Keratinocyte (primary cell): ENCODE results near the gene DENND2C. TPM values are rescaled to one million over a fixed set of nuclear protein-coding genes. Genes with fewer than 3 reads are reported as not detected.

Experiments used
- DNase-seq: peaks from one replicate; pipeline ENCODE4 v3.0.0-alpha.2; 2011; ENCODE audit warnings: low read depth, missing footprints, low spot score
- FAIRE-seq: peaks from 2 replicates; lab custom pipeline; 2011; peaks lifted over from hg19 to GRCh38; lab: Jason Lieb, UNC
- H2AFZ ChIP-seq: 2 replicates; pipeline ENCODE4 v1.6.0; 2012; ENCODE audit warnings: low read length, control low read depth, inconsistent platforms; ENCODE audit not compliant: control insufficient read depth
- H3K27ac ChIP-seq: 2 replicates; pipeline ENCODE4 v1.5.1; 2011; ENCODE audit warnings: low read length; ENCODE audit not compliant: control insufficient read depth, insufficient read depth
- H3K27me3 ChIP-seq: 3 replicates; pipeline ENCODE4 v1.6.0; 2011; ENCODE audit warnings: low read length; ENCODE audit not compliant: control insufficient read depth, insufficient read depth; ENCODE audit errors: extremely low read depth
- H3K36me3 ChIP-seq, 2 experiments: 2 replicates in 1 of 2; 3 replicates in 1 of 2; pipeline ENCODE4 v1.5.1; 2011; ENCODE audit warnings: low read length in 2 of 2, mild to moderate bottlenecking in 1 of 2; ENCODE audit not compliant: control insufficient read depth in 2 of 2, insufficient read depth in 2 of 2; ENCODE audit errors: extremely low read depth in 1 of 2
- H3K4me1 ChIP-seq: 3 replicates; pipeline ENCODE4 v1.5.1; 2011; ENCODE audit warnings: low read length; ENCODE audit not compliant: control insufficient read depth, insufficient read depth; ENCODE audit errors: extremely low read depth
- H3K4me2 ChIP-seq: 3 replicates; pipeline ENCODE4 v1.6.0; 2011; ENCODE audit warnings: low read depth, low read length; ENCODE audit not compliant: control insufficient read depth, insufficient read depth; ENCODE audit errors: extremely low read depth
- H3K4me3 ChIP-seq, 3 experiments: fragments of 200-600 bp in 1 of 3; sonication (generic) in 1 of 3; 2 replicates in 2 of 3; 3 replicates in 1 of 3; pipeline ENCODE4 v1.5.1; 2011 to 2016; ENCODE audit warnings: low read length in 3 of 3, mild to moderate bottlenecking in 3 of 3, control low read depth in 2 of 3, inconsistent platforms in 1 of 3, low read depth in 1 of 3, mixed read lengths in 1 of 3, mixed run types in 1 of 3, moderate library complexity in 1 of 3; ENCODE audit not compliant: control insufficient read depth in 2 of 3, insufficient read depth in 2 of 3; ENCODE audit errors: extremely low read depth in 1 of 3
- H3K79me2 ChIP-seq: 2 replicates; pipeline ENCODE4 v1.6.0; 2012; ENCODE audit warnings: low read length; ENCODE audit not compliant: control insufficient read depth, insufficient read depth
- H3K9ac ChIP-seq: 3 replicates; pipeline ENCODE4 v1.6.0; 2011; ENCODE audit warnings: low read length; ENCODE audit not compliant: control insufficient read depth, insufficient read depth; ENCODE audit errors: extremely low read depth
- H3K9me1 ChIP-seq: 3 replicates; pipeline ENCODE4 v1.6.0; 2011; ENCODE audit warnings: low read length; ENCODE audit not compliant: control insufficient read depth, insufficient read depth; ENCODE audit errors: extremely low read depth
- H3K9me3 ChIP-seq: 2 replicates; pipeline ENCODE4 v1.5.1; 2012; ENCODE audit warnings: low read depth, low read length; ENCODE audit not compliant: control insufficient read depth
- H4K20me1 ChIP-seq: 3 replicates; pipeline ENCODE4 v1.6.0; 2011; ENCODE audit warnings: low read length; ENCODE audit not compliant: control insufficient read depth, insufficient read depth; ENCODE audit errors: extremely low read depth
- CTCF ChIP-seq, 3 experiments: IDR thresholded peaks in 1 of 3; conservative IDR thresholded peaks in 1 of 3; optimal IDR thresholded peaks in 1 of 3; 2 replicates in 2 of 3; 3 replicates in 1 of 3; pipeline versions ENCODE3 to v1.5.1; 2011; ENCODE audit warnings: low read length in 3 of 3, mild to moderate bottlenecking in 3 of 3, moderate library complexity in 2 of 3, control low read depth in 1 of 3, inconsistent platforms in 1 of 3; ENCODE audit not compliant: insufficient read depth in 2 of 3; ENCODE audit errors: extremely low read depth in 1 of 3
- EZH2 ChIP-seq: IDR thresholded peaks from one replicate; pipeline ENCODE4 v1.6.1; 2012; ENCODE audit warnings: inconsistent platforms, mild to moderate bottlenecking, low read length, moderate library complexity
- dilution Hi-C: fragments of 300-500 bp; cut with MboI; formaldehyde crosslinking; loops from one replicate; pipeline ENCODE4 v1.7.0; 2020; ENCODE audit warnings: low sequenced_read_pairs; ENCODE audit not compliant: extremely low pct_ligation_motif_present
- polyA plus RNA-seq, 5 experiments: library from polyadenylated mRNA; depleted of rRNA in 3 of 5; stranded (reverse) in 3 of 5; stranded (forward) in 1 of 5; unstranded in 1 of 5; fragments of >200 nt; gene quantifications; 1 replicate in 1 of 5; 2 replicates in 3 of 5; 3 replicates in 1 of 5; pipeline versions ENCODE4 v1.2.1 to v1.2.3, GENCODE V29; 2011 to 2012; ENCODE audit warnings: missing spikeins in 2 of 5, low read depth in 1 of 5, low replicate concordance in 1 of 5

Gene DENND2C
- polyA plus RNA-seq, 1 donor (not counting 4 experiments of a cell fraction or from before 2014, with no cell fraction given): 9.5 TPM

DNA sequence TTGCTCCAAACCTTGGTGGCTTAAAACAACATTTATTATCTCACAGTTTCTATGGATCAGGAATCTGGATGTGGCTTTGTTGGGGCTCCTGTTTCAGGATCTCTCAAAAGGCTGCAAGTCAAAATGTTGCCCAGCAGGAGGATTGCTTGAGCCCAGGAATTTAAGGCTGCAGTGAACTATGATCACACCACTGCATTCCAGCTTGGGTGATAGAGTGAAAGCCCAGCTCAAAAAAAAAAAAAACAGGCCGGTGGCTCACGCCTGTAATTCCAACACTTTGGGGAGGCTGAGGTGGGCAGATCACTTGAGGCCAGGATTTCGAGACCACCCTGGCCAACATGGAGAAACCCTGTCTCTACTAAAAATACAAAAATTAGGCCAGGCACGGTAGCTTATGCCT is 118.4 kb downstream of the DENND2C start:
- H3K9me3 ChIP-seq: no peaks in the 10 kb centered on the region
- H3K4me3 ChIP-seq: no peak overlapping the region
- no peak for TF ChIP-seq CTCF (optimal IDR thresholded peaks at IDR 0.05 in 1 of 3, IDR thresholded peaks at IDR 0.05 in 1 of 3, conservative IDR thresholded peaks at IDR 0.05 in 1 of 3; ENCODE audit: extremely low read depth in 1 of 3, insufficient read depth in 2 of 3, low read length in 3 of 3)
- TF ChIP-seq EZH2: no peak
- no peaks in the 10 kb centered on the region for H3K27me3 ChIP-seq
- H3K36me3 ChIP-seq: no peaks in the 10 kb centered on the region
- FAIRE-seq (no peak), DNase-seq (no peak)
- no peak overlapping the region for H2AFZ ChIP-seq
- H3K9me1 ChIP-seq: no peaks in the 10 kb centered on the region
- H3K27ac ChIP-seq: no peak overlapping the region
- no peaks in the 10 kb centered on the region for H4K20me1 ChIP-seq
- H3K4me1 ChIP-seq: no peaks in the 10 kb centered on the region
- dilution Hi-C loops: no loop called here
- no peaks in the 10 kb centered on the region for H3K79me2 ChIP-seq
- H3K4me2 ChIP-seq: no peak overlapping the region
- no peak overlapping the region for H3K9ac ChIP-seq

DNA sequence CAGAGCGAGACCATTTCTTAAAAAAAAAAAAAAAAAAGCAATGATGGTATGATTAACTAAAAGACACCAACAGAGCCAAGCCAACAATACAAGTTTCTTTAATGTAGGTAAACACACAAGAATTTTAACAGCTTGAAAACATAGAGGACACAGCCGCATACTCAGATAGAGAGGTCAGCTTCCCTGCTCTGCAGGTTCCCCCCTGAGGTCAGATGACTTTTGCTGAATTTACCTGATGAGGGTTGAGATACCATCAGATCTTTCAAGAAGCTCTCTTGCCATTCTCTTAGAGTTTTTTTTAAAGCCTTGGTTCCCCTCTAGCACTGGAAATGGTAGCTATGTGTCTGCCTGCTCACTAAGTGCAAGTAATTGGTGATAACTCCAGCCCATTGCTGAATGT is 119.5 kb downstream of the DENND2C start:
- Histone ChIP-seq H3K4me1 (no peaks in the 10 kb centered on the region), H4K20me1 (no peaks in the 10 kb centered on the region), H3K79me2 (no peaks in the 10 kb centered on the region), H3K9me1 (no peaks in the 10 kb centered on the region), H3K4me2 (no peak overlapping the region), H3K27ac (no peak overlapping the region), H3K36me3 (no peaks in the 10 kb centered on the region), H3K27me3 (no peaks in the 10 kb centered on the region), H3K4me3 (no peak overlapping the region), H2AFZ (no peak overlapping the region), H3K9ac (no peak overlapping the region), H3K9me3 (no peaks in the 10 kb centered on the region)
- DNase-seq: no peak
- no peak for FAIRE-seq
- dilution Hi-C loops: no loop called here
- TF ChIP-seq CTCF (optimal IDR thresholded peaks at IDR 0.05 in 1 of 3, IDR thresholded peaks at IDR 0.05 in 1 of 3, conservative IDR thresholded peaks at IDR 0.05 in 1 of 3; ENCODE audit: extremely low read depth in 1 of 3, insufficient read depth in 2 of 3, low read length in 3 of 3) (no peak), EZH2 (no peak)
